Measurements from ENCODE around the gene LHB.
A peak's percentile ranks its signal among the peaks of the same experiment; 100 is the strongest.
"Not testable (repeated sequence)": the region's sequence is repeated elsewhere in the genome, so short reads cannot be mapped to it uniquely, and the experiment has no call there.

The LHB gene

DNA sequence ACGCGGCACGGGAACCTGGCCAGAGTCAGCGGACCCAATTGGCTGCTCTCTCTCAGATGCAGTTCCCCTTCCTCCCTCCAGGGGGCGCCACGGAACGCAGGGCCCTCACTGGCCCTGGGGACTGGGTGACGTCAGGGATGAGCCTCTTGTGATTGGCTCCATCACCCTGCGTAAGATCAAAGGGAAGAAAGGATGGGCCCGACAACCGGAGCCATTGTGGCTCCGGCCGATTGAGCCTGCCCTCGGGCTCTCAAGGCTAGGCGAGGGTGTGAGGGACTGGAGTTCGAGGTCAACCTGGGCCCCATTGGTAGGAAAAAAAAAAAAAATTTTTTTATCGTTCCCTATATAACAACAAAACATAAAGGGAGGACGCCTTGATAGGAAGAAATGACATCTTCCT, 19.9 kb upstream of the LHB start, which contains the start of gene CGB1:
Gene CGB1 (minus strand): TSS at position 81 of the 400 bp plus-strand sequence. CDS start 184 bp downstream, outside the sequence.
- not testable (repeated sequence) for DNase-seq

DNA sequence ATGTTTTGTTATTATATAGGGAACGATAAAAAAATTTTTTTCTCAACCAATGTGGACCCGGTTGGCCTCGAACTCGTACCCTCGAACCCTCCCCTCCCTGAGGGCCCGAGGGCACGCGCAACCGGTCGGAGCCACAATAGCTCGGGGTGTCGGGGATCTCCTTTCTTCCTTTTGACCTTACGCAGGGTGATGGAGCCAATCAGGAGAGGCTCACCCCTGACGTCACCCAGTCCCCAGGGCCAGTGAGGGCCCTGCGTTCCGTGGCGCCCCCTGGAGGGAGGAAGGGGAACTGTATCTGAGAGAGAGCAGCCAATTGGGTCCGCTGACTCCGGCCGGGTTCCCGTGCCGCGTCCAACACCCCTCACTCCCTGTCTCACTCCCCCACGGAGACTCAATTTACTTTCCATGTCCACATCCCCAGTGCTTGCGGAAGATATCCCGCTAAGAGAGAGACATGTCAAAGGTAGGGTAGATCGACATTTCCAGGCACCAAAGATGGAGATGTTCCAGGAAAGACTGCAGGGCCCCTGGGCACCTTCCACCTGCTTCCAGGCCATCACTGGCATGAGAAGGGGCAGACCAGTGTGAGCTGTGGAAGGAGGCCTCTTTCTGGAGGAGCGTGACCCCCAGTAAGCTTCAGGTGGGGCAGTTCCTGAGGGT, 14.9 kb upstream of the LHB start, which contains the start of gene CGB2:
Gene CGB2 (plus strand): TSS at position 249 of the 660 bp plus-strand sequence. CDS start 206 bp downstream, at position 455.
- not testable (repeated sequence) for DNase-seq

DNA sequence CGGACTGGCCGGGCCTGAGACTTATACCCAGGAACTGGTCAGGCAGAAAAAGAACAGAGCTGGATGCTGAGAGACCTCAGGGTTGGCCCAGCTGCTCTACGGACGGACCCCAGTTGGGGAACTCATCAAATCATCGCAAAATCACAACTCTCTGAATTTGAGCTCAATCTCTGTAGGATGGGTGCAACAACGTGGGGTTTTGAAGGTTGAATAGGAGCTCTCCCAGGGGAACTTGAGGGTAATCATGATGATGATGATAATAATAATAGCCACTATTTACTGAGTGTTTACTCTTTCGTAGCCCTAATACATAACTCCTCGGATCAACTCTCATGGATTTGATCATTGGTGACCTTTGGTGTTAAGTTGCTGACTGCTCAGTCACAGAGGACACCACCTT, 13.4 kb upstream of the LHB start:
- DNase-seq: not testable (repeated sequence)

DNA sequence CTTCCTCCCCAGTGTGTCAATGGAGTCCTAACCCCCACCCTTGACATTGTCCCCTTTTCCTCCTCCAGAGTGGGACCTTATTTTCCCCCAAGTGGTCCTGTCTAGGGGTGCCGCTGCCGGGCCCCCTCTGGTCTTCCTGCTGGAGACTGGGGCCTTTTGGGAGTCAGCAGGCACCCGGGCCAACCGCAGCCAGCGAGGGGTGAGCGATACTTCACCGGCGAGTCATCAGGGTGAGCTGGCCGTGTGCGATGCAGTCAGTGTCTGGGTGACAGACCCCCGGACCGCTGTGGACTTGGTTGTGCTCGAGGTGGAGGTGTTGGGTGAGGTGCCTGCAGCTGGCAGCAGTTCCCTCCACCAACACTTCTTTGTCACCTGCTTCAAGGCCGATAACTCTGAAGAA, 12.9 kb upstream of the LHB start:
- DNase-seq: not testable (repeated sequence)

DNA sequence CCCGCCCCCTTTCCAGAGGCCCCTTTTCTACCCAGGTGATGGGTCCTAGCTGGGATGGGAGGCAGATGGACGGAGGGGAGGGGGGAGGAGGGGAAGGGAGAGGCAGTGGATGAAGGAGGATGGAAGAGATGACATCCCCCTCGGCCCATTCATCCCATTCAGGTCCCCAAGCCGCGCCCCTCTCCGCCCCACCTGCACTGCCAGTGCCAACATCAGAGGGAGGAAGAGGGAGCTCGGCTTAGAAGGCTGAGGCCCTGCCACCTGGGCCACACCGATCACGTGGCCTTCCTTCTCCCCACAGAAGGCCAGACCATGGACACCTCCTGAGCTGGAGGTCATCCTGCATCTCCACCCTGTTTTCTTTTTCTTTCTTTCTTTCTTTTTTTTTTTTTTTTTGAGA, 11.8 kb upstream of the LHB start:
- not testable (repeated sequence) for DNase-seq

DNA sequence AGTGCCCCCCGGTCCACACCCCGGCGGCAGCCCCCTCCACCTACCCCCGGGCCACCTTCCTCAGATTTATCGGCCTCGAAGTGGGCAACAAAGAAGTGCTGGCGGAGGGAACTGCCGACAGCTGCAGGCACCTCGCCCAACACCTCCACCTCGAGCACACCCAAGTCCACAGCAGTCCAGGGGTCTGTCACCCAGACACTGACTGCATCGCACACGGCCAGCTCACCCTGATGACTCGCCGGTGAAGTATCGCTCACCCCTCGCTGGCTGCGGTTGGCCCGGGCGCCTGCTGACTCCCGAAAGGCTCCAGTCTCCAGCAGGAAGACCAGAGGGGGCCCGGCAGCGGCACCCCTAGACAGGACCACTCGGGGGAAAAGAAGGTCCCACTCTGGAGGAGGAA, 8.7 kb upstream of the LHB start:
- DNase-seq: not testable (repeated sequence)

DNA sequence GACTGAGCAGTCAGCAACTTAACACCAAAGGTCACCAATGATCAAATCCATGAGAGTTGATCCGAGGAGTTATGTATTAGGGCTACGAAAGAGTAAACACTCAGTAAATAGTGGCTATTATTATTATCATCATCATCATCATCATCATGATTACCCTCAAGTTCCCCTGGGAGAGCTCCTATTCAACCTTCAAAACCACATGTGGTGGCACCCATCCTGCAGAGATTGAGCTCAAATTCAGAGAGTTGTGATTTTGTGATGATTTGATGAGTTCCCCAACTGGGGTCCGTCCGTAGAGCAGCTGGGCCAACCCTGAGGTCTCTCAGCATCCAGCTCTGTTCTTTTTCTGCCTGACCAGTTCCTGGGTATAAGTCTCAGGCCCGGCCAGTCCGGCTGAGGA, 8.2 kb upstream of the LHB start:
- not testable (repeated sequence) for DNase-seq

DNA sequence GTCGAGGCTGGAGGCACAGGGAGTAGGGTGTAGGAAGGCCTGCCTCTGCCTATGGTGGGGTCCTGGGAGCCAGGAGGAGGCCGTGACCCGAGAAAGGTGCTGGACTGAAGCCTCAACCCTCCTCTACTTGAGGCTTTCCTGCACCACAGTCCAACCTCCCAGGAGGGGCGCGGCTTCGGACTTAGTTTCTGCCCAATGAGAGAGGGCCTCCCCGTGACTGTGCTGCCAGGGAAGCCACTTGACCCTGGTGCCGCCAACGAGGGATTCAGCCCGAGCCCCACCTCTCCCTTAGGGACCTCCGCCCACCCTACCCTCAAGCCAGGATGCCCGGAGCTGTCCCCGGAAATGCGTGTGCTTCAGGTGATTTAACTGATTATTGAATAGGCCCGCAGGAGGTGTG, 7.3 kb upstream of the LHB start, which contains the start of gene CGB3:
Gene CGB3 (minus strand): TSS at position 101 of the 400 bp plus-strand sequence. CDS start 362 bp downstream, outside the sequence.
- DNase-seq: not testable (repeated sequence)

DNA sequence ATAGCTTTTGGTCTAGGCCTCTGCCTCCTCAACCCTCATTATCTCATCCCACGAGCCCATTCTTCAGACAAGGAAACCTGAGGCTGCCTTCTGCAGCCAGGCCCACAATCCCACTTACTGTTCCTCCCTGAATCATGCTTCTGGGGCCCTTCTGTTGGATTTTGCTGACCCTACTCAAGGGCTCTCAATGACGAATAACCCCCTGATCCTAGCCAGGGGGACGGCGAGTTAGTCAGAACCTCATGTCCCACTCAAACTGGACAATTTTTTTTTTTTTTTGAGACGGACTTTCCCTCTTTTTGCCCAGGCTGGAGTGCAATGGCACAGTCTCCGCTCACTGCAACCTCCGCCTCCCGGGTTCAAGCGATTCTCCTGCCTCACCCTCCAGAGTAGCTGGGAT, 5.2 kb upstream of the LHB start:
- no peak for DNase-seq

DNA sequence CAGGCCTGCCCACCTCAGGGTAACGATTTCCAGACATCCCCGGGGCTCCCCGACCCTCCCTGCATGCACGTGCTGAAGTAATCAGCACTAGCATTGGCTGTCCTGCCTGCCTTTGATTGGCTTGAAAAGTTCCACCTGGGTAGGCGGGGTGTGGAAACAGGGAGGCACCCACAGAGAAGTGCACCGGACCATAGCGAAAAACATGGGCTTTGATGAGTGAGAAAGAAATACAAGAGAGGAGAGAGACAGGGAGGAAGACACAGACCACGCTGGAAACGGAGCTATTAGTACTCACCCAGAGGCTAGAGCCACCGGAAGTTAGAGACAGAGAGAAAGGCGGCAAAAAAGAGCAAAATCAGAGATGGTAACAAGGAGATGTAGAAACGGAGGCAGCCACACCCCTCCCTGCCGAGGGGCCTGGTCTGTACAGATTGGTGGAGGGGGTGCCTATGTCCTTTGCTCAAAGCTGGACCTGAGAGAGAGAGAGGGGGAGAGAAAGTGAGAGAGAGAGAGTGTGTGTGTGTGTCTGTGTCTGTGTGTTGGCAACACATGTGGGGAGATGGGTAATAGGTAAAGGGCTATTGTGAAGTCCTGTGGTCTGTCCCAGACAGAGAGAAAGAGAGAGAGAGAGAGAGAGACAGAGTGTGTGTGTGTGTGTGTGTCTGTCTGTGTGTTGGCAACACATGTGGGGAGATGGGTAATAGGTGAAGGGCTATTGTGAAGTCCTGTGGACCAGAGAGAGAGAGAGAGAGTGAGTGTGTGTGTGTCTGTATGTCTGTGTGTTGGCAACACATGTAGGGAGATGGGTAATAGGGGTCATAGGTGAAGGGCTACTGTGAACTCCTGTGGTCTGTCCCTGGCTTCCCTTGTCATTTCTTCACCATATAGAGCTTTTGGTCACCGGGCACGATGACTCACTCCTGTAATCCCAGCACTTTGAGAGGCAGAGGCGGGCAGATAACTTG, 4.3 kb upstream of the LHB start:
- DNase-seq: no peak

DNA sequence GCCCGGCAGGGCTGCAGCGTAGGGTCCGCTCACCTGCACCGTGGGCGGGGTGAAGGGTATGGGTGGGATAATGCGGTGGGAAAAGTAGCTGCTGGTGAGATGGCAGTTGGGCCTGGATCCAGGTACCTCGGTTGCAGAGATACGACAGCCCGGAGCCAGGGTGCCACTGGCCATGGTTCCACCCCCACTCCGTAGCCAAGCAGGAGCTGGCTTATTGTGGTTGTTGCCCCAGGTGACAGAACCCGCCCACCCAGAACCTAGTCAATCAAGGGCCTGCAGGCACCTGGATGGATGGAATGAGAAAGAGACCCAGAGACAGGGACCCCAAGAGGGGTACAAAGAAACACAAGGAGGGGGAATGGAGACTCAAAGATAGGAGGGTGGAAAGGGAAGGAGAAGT, 3.5 kb upstream of the LHB start:
- no peak for DNase-seq

DNA sequence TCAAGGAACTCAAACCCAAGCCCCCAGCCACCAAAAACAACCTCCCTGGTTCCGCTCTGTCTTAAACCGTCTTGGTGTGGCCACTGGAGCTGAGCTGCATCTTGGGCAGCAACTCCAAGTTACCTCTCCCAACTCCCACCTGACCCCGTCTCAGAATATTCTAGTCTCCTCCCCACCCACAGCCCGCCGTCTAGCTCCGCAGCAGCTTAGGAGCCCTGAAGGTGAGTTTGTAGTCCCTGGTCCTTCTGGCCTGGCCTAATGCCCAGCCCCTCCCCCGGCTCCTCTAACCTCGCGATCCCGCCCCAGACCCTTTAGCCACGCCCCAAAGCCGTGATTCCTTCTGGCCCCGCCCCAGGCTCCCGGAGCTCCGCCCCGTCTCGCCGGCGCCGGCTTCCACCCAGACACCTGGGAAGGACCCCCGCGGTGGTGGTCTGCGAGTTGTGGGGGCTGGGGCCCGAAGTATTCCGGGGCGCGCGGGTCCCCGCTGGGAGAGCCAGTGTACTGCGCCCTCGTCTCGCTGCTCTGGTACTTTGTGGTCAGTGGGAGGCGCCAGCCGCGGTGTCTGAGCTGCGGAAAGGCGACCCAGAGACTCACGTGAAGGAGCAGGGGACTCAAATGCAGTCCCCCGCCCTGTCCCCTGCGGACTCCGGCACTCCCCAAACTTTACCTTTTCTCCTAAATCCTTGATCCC, 2.5 kb upstream of the LHB start:
- DNase-seq: no peak

DNA sequence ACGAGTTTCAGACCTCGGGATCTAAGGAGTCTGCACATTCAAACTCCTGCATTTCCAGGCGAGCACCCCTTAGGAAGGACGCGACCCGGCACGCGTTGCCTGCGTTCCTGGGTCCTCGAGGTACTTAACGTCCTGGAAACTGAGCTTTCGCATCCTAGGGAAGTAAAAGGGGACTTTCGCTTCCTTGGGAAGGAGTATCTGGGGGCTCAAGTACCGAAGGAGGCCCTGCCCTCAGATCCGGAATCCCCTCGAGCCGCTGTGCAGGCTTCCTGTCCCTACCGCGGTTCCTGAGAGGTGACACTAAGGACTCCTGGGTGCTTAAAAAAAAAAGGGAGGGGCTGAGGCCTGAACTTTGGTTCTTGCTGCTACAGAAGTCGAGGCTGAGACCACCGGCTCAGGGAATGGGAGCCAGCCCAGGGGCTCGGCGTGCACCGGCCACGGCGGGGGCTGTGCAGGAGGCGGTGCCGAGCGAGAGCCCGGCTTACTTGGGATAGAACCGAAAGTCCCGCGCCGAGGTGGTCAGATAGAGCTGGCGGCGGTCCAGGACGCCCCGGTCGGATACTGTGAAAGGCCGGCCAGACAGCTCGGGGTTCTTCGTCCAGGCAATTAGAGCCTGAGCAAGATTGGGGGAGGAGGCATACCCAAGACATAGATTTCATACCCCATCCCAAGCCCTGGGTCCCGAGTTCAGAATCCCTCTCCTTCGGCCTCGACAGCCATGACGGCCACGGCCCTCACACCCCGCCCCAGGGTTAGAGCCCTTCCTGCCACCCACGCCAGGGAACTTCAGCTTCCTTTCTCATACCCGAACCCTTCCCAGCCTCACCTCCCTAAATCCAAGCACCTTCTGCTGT, 1.7 kb upstream of the LHB start:
- not testable (repeated sequence) for DNase-seq

DNA sequence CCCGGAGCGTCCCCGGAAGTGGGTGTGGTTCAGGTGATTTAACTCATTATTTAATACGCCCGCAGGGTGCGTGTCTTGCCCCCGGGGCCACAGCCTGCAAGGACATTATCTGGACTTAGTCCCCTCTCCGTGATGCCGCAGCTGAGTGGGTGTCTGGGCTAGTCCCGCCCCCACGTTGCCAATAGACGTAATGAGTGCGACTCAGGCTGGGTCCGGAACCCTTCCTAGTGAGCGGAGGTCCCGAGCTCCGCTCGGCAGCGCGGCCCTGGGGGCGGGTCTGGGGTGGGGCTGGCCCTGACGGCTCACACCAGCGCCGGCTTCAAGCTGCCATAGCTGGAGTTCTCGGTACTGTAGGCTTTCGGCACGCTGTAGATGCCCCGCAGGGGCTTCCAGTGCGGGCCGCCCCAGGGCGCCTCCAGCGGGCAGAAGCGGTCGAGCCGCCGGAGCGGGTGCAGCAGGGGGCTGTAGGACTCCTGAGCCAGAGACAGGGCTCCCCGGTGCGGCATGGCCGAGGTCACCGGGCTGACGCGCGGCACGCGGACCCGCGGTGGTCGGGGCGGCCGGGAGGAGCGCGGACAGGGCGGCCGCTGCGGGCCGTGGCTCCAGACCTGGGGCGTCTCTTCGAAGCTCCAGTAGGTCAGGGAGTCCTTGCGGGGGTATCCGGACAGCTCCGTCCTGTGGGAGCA, 918 bp upstream of the LHB start:
- peak; percentile 35 for DNase-seq

DNA sequence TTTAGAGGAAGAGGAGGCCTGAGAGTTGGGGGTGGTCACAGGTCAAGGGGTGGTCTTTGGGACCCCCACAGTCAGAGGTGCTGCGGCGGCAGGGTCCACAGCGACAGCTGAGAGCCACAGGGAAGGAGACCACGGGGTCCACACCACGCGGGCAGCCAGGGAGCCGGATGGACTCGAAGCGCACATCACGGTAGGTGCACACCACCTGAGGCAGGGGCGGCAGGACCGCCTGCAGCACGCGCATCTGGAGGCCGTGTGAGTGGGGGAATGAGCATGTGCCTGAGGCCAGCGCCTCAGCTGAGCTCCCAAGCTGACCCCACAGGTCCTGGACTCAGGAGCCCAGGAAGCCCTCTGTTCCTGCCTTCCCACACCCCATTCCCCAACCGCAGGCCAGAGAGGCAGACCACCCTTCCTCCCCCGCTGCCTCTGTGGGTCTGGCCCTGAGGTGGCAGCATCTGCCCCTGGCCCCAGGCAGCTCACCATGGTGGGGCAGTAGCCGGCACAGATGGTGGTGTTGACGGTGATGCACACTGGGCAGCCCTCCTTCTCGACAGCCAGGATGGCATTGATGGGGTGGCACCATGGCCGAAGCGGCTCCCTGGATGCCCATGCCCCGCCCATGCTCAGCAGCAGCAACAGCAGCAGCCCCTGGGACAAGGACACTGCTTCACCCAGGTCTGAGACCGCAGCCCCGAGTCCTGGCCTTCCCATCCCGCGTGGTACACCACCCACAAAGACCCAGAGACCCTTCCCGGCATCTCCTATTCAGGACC, 638 bp downstream of the LHB start:
- DNase-seq: no peak

DNA sequence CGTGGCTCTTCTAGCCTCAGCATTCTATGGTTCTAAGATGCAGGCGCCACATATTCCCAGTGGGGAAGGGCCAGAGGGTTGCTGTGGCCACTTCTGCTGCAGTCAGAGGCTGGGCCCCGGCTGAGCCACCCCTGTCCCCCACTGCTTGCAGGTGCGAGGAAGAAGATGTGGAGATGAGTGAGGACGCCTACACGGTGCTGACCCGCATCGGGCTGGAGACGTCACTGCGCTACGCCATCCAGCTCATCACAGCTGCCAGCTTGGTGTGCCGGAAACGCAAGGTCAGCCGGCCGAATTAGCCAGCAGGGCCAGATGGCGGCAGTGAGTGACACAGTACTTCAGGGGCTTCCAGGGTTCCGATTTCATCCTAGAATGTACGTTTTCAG, 2.0 kb downstream of the LHB start:
- DNase-seq: no peak

DNA sequence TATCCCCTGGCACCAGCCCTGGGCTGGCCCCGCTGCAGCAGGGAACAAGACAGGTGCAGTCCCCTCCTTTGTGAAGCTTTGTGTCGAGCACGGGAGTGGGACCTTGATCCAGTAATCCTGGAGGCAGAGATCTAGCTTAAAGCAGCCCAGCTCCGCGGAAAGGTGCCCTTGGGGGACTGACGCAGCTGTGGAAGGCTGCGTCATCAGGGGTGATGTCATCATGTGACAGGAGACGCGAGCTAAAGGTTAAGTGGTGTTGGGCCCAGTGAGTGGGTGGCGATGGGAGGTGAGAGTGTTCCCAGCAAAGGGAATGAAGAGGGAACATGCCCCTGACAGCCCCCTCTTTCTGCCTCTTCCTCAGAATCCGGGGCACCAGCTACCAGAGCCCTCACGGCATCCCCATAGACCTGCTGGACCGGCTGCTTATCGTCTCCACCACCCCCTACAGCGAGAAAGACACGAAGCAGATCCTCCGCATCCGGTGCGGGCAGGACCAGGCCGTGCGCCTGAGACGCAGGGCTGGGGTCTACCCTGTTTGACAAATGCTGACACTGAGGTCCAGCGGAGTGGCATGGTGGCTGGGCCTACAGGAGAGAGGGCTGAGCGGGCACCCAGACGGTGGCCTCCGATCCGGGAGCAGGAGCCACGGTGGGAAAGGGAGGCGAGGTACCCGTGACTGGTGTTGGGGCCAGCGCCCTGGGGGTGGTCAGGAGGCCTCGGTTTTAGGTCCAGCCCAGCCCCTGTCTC, 2.6 kb downstream of the LHB start:
- DNase-seq: no peak

DNA sequence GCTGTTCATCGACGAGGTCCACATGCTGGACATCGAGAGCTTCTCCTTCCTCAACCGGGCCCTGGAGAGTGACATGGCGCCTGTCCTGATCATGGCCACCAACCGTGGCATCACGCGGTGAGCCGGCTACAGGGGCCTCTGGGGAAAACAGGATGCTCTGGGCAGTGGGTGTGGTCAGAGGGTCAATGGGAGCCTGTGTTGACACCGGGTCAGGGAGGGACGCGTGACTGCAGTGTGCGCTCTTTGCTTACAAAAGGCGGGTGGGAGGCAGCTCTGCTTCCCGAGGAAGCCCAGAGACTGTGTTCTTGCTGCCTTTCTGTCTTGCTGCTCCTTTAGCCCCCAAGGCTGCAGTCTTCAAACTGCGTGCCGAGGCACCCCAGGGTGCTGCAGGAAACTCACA, 5.7 kb downstream of the LHB start:
- DNase-seq: no peak

DNA sequence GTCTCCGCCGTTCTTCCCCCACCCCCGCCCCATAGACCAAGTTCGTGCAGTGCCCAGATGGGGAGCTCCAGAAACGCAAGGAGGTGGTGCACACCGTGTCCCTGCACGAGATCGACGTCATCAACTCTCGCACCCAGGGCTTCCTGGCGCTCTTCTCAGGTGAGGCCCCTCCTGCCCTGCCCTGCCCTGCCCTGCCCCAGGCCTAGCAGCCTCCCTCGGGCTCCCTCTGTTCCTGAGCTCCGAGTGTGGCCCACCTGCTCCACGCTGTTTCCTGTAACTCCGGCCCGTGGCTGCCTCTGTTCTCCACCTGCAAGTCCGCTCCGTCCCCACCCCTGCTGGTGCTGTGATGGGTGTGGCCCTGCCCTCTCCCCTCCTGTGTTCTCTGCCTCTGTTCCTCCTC, 6.4 kb downstream of the LHB start:
- DNase-seq: no peak

DNA sequence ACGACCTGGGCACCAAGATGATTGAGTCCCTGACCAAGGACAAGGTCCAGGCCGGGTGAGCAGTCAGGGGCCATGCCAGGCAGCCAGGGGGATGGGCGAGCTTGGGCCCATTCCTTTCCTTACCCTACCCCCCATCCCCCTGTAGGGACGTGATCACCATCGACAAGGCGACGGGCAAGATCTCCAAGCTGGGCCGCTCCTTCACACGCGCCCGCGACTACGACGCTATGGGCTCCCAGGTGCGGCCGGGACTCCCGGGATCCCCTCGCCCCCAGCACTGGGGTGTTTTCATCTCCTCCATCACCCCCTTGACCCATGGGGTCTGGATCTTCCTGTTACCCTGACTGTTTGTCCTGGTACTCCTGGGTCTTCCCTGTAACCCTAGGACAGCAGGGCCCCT, 7.1 kb downstream of the LHB start:
- no peak for DNase-seq

Data from KG1 (cell line).